ENCODE measurements around the gene TRUB1. TPM values are rescaled to one million over a fixed set of nuclear protein-coding genes. Genes with fewer than 3 reads are reported as not detected.

TRUB1 gene
- total RNA-seq, result 24.1 and 31.7 TPM in 2 replicates

GRCh38 chr10:114937962-114938855, at the start of gene TRUB1:
Gene TRUB1, plus strand, starts transcription at chr10:114938195. Its CDS starts 59 bp downstream, at chr10:114938254.

Other genes starting within 250 kb of the TRUB1 start
- 26.5 and 27.5 TPM in 2 replicates for gene FHIP2A, start 116.4 kb upstream of the TRUB1 start, total RNA-seq
- 0.66 and 1.5 TPM in 2 replicates for gene ATRNL1, start 155.2 kb downstream of the TRUB1 start, total RNA-seq